Mammary epithelial cell (primary cell): ENCODE measurements around the gene PARD3B.

Experiments used
- CTCF ChIP-seq, 2 donors: IDR thresholded peaks in 1 of 2; conservative IDR thresholded peaks in 1 of 2; 2 replicates each; pipeline ENCODE4 v1.5.1; 2011 to 2012; ENCODE audit warnings: inconsistent platforms in 2 of 2, low read length in 2 of 2, mild to moderate bottlenecking in 2 of 2, control low read depth in 1 of 2, low read depth in 1 of 2; ENCODE audit not compliant: insufficient read depth in 1 of 2; ENCODE audit errors: extremely low read depth in 1 of 2
- EZH2 ChIP-seq: IDR thresholded peaks from 2 replicates; pipeline ENCODE4 v1.6.1; 2012; ENCODE audit warnings: low read length, inconsistent platforms, borderline replicate concordance

GRCh38 chr2:204725693-204726360, 180.6 kb downstream of the PARD3B start:
- TF ChIP-seq CTCF (conservative IDR thresholded peaks at IDR 0.05 in 1 of 2, IDR thresholded peaks at IDR 0.05 in 1 of 2; ENCODE audit: extremely low read depth in 1 of 2, insufficient read depth in 1 of 2, low read depth in 1 of 2, low read length in 2 of 2) (no peak), EZH2 (no peak)
